SK-N-SH (cell line): ENCODE results near the gene CDH22.

Source experiments
- CTCF ChIP-seq: fragments of 200-600 bp; sonication (generic); IDR thresholded peaks from 2 replicates; pipeline ENCODE4 v1.6.1; 2017; ENCODE audit warnings: antibody characterized with exemption, mild to moderate bottlenecking, moderate library complexity
- GATA2 ChIP-seq: sonication (generic); formaldehyde crosslinking; IDR thresholded peaks from 2 replicates; pipeline ENCODE4 v1.5.0; 2020; ENCODE audit warnings: mild to moderate bottlenecking, missing genetic modification reagents
- JUND ChIP-seq: IDR thresholded peaks from 2 replicates; pipeline ENCODE4 v1.4.0; 2012
- MXI1 ChIP-seq: IDR thresholded peaks from 2 replicates; pipeline ENCODE4 v1.6.1; 2012; ENCODE audit warnings: mild to moderate bottlenecking, low read depth, low read length, improper control_type of control experiment

GRCh38 chr20:46256293-46256692 lies 52.0 kb downstream of the CDH22 start:
- TF ChIP-seq JUND, result no peak
- TF ChIP-seq CTCF, result no peak
- no peak for TF ChIP-seq MXI1
- no peak for TF ChIP-seq GATA2 (CRISPR knock-in tag)
